NCI-H187 (cell line): ENCODE results near the gene TRIOBP.

Experiments used
- DNase-seq, 2 experiments: peaks; one replicate each; lab custom pipeline; 2025; lab: John Stamatoyannopoulos, UW

TRIOBP gene

DNA sequence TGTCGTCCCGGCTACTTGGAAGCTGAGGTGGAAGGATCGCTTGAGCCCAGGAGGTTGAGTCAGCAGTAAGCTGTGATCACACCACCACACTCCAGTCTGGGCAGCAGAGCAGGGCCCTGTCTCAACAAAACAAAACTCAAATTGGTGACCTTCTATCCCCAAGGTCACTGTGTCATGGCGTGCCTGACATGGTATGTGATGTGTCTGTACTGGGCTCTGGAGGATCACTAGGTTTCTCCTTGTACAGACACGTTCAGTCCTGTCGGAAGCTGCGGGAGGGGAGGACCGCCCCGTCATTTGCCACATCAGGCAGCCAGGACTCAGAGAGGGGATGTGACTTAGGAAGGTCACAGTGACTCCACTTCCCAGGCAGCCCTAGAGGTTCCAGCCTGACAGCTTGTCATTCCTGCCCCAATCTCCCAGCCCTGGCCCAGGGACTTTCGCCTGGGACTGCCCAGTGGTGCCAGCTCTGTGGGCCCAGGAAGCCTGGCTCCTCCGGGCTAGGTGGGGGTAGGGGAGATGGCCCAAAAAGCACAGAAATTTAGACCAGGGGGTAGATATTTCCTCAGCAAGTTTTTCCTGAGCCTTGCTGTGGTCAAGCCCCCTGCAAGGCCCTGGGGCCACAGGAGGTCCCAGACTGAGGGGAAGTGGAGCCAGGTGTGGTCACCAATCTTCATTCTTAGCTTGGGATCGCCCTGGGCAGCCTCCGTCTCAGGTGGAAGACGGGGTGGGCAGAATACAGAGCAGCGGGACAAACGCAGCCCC lies 53.2 kb downstream of the TRIOBP start:
- DNase-seq = no peak

DNA sequence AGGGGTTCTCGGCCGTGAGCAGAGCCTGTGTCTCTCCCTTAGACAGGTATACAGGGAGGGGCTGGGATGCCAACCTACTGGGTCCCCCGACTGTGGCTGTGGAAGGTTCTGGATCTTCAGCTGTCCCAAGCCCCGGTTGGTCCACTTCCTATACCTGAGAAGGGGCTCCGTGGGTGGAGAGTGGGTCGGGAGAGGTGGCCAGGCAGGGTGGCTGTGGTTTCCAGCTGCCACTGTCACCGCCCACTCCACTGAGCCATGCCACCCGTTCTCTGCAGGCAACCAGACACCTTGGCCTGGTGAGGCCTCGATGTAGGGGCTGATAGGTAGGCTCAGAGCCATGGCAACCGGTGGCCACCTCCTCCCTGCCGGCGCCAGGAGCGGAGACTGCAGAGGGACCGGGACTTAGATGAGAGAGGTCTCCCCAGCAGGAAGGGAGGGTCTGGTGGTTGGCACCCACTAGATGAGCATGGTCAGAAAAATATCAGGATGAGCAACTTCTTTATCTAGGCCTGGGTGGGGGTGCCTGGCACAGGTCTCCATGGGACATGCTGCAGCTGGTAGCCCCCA lies 53.8 kb downstream of the TRIOBP start:
- no peak for DNase-seq

DNA sequence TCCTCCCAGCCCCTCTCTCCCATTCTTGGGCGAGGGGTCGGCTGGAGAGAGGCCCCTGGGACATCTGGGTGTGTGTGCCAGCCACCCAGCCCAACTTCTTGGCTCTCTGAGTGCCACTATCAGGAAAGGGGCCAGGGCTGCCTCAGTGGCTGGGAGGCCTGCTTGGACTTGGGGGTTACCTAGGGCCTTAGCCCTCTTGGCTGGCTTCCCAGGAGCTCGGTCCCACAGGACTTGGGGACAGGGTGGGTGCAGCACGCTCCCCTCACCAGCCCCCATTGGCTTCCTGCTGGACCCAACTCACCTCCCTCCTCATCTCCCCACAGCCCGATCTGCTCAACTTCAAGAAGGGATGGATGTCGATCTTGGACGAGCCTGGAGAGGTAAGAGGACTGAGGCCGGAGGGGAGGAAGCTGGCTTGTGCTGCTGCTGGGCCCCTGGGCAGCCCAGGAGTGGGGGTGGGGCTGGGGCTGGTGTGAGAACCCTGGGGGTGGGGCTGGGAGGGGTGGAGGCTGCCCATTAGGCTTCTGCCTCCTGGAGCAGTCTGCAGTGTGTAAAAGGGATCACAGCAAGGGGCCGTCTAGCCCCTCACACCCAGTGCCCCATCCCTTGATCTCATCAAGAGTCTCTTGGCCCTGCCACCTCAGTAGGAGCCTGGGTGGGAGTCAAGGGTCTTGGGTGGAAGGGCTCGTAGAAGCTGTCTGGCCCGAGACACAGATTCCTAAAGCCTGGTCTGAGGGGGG lies 54.8 kb downstream of the TRIOBP start:
- no peak for DNase-seq

DNA sequence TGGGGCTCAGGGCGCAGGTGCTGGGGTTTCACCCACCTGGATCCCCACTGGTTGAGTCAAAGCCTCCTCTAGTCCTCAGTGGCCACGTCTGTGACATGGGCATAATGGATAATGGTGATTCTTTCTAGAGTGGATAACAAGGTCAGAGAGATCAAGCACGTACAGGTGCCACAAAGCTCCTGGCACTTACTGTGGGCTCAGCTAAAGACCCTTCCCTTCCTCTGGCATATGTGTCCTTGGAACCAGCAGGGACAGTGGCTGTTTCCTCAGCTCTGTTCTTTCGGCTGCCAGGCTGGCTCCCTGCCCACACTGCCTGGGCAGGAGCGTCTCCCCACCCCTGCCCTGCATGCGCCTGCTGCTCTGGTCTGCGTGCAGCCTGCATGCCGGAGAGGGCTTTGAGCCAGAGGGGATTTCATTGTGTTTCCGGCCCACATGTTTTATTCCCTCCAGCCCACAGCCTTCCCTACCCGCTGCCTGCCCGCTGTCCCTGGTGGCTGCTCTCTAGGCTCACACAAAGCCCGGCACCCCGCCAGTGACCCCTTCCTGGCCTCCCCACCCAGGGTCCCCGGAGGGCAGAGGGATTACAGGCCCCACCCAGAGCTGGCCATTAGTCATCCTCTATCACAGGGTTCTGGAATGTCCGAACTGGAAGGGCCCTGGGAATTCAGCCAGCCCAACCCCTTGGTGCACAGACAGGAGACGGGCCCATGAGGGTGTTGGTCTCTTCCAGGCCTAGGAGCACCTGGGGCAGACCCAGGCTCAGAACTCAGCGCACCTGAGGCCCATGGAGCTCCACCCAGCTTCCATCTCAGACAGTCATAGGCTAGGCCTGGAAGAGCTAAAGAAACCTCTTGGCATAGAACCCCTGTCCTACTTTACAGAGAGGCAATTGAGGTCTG lies 55.6 kb downstream of the TRIOBP start:
- DNase-seq = no peak

DNA sequence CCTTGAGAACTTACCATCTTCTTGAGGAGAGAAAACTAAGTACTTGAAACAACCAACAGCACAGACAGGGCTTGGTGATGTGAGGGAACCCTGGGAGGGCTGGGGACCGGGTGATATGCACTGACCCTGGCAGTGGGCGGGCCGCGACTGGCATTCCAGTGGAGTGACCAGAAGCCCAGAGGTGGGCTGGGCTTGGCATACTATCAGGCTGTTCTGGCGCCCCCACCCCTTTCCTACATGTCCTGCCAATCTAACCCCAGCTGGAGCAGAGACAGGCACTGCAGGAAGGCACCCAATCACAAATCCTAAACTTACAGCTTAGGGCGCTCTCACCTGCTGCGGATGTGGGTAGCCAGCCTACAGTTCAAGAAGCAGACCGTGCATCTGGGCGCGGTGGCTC lies 56.9 kb downstream of the TRIOBP start:
- no peak for DNase-seq

DNA sequence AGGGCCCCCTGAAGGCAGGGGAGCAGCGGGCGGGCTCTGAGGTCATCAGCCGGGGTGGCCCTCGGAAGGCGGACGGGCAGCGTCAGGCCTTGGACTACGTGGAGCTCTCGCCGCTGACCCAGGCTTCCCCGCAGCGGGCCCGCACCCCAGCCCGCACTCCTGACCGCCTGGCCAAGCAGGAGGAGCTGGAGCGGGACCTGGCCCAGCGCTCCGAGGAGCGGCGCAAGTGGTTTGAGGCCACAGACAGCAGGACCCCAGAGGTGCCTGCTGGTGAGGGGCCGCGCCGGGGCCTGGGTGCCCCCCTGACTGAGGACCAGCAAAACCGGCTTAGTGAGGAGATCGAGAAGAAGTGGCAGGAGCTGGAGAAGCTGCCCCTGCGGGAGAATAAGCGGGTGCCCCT lies 60.8 kb downstream of the TRIOBP start:
- no peak for DNase-seq

DNA sequence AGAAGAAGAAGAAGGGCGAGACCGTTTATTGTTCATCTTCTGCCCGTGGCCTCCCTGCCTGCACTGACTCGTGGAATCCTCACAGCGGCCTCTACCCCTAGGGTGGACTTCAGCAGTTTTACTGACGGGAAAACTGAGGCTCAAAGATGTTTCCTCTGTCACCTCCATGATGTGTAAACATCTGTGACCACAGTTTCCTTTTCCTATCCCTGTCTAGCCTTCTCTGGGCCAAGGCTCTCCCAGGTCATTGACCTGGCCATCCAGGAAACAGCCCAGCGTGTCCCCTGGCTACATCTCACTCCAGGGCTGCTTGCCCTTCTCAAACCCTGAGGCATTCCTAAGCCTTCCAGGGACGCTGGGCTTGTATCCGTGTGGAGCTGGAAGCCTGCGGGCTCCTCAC lies 61.8 kb downstream of the TRIOBP start:
- no peak for DNase-seq

DNA sequence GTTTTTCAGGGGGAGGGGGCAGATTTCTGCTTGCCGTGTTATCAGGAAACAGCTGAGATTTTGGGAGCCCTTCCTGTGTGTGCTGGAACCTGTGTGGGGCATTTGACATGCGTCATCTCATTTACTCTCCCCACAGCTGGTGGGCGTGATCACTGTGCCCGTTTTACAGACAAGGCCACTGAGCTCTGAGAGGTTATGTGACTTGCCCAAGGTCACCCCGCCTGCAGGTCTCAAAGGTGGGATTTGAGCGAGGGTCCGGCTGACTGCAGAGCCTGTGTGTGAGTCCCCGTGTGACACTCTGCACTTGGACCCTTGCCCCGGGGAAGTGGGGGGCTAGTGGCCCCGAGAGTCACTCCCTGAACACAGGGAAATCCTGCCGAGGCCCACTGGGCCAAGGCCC lies 62.4 kb downstream of the TRIOBP start:
- no peak for DNase-seq

DNA sequence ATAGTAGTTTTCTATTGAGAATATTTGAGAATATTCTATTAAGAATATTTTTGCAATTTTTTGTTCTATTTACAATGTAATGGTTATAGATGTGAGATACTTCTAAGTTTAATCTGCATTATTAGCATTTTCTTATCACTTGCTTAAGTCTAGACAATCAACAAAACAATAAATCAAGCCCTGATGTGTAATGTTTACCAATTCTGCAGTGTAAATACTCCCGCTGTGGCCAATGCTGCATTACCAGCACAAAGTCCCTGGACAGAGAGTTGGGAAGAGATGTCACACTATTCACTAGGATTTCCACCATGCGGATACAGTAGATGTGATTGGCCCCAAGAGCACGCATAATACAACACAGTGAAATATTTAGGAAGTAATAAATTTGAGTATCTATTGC lies 63.3 kb downstream of the TRIOBP start:
- no peak for DNase-seq

DNA sequence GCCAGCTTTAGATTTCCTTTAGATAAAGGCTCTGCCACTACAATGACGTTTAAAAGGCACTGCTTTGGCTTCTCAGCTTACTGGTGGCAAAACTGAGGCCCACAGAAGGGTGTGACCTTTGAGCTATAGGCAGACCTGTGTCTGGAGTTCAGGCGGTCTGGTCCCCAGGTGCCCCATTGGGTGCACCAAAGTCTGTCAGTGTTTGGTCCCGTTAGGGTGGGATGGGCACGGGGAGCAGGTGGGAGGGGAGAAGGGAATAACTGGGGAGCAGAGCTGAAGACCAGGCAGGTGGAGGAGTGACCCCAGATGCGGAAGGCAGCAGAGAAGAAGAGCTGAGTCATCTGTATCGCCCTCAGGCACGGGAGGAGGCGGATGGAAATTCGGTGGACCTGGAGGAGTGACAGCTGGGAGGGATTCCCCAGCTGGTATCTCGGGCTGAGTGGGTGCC lies 65.6 kb downstream of the TRIOBP start:
- no peak for DNase-seq

DNA sequence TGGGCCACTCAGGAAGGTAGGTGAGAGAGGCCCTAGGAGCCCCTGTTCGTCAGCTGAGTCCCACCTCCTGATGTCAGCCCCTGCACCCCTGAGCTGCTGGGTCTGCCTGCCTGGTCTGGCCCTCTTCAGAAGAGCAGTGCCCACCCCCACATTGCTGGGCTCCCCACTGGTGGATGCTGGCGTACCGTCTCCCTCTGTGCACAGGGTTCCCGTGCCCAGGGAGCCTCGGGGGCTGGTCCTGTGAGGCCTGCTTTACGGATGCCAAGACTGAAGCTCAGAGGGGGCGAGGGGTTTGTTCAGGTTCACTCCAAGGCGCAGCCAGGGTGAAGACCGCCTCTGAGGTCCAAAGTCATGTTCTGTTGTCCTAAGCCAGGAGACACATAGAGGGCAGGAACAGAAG lies 66.2 kb downstream of the TRIOBP start:
- DNase-seq = no peak

DNA sequence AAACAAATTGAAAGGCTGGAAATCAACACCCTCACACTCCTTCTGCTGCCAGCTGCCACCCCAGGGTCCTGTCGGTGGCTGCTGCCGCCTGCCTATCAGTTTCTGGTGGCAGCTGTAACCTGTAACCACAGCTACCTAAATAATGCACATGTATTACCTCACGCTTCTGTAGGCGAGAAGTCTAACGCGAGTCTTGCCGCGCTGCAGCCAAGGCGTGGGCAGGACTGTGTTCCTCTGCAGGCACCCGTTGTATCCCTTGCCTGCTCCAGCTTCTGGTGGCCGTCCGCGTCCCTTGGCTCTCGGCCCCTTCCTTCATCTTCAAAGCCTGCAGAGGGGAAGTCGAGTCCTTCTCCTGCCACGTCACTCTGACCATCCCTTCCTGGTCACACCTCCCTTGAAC lies 66.8 kb downstream of the TRIOBP start:
- DNase-seq = no peak

DNA sequence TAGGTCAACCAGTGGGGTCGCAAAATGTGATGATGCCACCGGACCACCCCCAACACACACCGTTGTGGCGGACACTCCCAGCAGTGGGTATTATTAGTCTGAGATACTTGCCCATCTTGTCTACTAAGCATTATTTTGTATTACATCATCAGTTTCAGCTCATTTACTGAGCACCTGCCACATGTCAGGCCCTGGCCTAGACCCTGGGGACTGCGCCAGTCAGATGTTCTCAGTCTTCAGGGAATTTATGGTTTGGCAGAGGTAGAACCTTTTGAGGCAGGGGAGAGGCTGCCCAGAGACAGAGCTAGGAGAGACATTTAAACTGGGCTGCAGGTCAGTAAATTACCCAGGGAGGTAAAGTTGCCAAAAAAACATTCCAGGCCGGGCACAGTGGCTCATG lies 67.8 kb downstream of the TRIOBP start:
- DNase-seq = no peak

DNA sequence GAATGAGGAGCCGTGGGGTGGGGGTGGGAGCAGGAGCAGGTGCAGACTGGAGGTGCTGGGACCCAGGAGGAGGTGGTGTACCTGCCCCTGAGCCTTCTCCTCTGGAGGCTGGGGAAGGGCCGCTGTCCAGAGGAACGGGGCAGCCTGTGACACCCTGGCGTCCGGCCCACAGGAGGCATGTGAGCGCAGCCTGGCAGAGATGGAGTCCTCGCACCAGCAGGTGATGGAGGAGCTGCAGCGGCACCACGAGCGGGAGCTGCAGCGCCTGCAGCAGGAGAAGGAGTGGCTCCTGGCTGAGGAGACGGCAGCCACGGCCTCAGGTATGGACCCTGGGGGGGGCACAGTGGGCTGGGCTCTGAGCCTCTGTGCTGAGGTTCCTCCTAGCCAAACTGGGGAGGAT lies 68.7 kb downstream of the TRIOBP start:
- no peak for DNase-seq

DNA sequence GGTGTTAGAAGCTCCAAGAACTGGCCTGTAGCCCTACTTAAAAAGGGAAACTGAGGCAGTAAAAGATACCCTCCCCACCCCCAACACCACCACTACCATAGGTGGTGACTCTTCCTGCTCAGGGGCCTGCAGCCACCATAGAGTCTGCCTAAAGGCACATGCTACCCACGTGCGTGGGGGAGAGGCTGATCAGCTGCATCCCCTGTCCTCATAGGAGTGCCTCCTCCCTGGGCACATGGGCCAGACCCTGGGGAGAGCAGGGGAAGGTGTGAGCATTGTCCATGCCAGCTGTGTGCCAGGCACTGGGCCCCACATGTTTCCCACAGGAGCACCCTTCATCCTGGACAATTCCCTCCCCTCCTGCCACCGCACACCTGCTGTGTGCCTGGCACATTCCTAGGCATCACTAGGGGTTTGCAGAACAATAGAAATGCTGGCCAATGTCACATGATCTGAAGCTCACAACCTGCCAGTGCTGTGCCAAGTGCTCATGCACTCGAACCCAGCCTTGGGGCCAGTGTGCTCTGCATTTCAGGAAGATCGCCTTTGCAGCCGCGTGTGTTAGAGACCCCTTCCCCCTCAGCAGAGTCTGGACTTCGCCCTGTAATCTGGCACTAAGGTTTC lies 69.2 kb downstream of the TRIOBP start:
- DNase-seq = no peak

DNA sequence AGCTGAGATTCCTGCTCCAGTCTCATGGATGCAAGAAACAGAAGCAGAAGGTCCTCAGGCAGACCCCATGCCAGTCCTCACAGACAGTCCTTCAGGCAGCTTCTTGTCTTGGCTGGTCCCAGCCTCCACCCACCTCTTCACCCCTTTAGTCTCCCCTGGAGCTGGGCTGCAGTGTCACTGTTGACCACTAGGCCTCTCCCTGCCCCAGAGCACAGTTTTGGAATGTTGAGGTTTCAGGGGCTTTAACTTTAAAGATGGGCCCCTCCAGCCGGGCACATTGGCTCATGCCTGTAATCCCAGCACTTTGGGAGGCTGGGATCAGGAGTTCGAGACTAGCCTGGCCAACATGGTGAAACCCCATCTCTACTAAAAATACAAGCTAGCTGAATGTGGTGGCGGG lies 71.4 kb downstream of the TRIOBP start:
- no peak for DNase-seq

DNA sequence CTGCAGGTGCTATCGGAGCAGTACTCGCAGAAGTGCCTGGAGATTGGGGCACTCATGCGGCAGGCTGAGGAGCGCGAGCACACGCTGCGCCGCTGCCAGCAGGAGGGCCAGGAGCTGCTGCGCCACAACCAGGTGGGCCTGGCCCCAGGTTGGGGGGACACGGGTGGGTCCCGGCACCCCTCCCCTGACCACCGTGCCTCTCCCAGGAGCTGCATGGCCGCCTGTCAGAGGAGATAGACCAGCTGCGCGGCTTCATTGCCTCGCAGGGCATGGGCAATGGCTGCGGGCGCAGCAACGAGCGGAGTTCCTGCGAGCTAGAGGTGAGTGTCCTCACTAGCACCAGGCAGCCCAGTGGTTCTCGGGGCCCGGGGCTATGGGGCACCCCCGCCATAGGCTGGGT lies 72.2 kb downstream of the TRIOBP start:
- DNase-seq = no peak

DNA sequence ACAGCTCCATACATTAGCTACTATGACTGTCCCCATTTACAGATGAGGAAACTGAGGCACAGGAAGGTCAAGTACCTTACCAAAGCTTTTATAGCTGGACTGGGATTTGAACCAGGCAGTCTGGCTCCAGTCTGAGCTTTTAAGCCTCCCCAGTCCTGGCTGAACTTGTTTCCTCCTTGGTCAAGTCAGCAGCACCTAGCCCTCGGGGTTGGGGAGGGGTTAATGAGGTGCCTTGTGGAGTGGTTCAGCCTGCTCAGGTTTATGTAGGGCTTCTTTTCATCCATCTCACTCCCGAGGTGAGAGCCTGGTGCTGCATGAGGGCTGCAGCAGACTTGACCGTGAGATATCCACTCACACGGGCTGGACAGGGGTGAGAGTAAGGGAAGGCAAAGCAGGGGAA lies 74.2 kb downstream of the TRIOBP start:
- no peak for DNase-seq

DNA sequence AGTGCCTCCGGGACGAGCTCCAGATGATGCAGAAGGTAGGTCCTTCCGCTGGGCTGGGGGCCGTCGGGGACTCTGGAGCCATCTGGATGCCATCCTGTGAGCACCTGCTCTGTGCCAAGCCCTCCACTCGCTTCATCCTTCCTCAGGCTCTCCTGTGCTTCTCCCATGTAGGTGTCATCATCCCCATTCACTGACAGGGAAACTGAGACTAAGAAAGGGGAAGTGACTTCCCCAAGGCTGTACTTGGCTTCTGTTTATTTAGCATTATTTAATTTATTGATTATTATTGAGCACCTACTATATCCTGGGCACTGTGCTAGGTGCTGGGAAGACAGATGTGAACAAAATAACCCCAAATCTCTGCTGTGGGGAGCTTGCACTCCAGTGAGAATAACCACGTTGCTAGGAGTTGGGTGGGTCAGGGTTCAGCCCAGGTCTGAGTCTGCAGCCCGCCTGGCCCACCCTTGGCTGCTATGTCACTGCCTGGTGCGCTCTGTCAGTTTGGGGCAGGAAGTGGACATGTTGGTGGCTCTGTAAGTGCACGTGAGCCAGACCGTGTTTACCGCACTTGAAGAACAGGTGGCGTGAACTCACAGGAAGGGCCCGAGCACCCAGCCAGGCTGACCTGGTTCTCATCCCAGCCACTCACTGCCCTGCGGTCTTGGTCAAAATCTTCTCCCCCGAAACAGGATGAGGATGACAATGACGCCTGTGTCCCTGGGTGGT lies 75.0 kb downstream of the TRIOBP start:
- DNase-seq = no peak

DNA sequence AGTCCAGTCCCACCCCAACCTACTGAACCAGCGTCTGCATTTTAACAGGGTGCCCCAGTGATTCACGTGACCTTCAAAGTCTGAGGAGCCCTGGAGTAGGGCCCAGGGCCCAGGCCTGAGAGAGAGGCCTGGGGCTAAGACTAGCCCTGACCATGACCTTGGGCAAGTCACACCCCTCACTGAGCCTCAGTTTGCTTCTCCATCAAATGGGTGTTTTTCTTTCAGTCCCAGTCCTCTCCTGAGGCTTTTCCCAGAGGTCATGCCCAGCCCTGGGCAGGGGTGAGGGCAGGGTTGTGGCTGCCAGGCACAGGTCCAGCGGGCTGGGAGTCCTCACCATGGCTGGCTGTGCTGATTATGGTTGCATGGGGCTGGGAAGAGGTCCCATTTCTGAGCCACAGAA lies 77.9 kb downstream of the TRIOBP start:
- no peak for DNase-seq
